B cell (primary cell): Measurements from ENCODE around the gene RTF2.

Experiments used
- CTCF ChIP-seq: fragments of 200-600 bp; IDR thresholded peaks from one replicate; pipeline ENCODE4 v1.8.0; 2022; ENCODE audit warnings: antibody characterized with exemption, mild to moderate bottlenecking
- EZH2 ChIP-seq: IDR thresholded peaks from 2 replicates; pipeline ENCODE4 v1.6.1; 2012; ENCODE audit warnings: borderline replicate concordance, low read depth, mild to moderate bottlenecking, moderate library complexity, low read length; ENCODE audit not compliant: insufficient read depth, poor library complexity, severe bottlenecking

- TF ChIP-seq CTCF = no peak
- no peak for TF ChIP-seq EZH2
These were observed 23.3 kb upstream of the RTF2 start for GRCh38 chr20:56445130-56445529.
